Measurements from ENCODE around the gene WIPF1.

WIPF1 gene

DNA sequence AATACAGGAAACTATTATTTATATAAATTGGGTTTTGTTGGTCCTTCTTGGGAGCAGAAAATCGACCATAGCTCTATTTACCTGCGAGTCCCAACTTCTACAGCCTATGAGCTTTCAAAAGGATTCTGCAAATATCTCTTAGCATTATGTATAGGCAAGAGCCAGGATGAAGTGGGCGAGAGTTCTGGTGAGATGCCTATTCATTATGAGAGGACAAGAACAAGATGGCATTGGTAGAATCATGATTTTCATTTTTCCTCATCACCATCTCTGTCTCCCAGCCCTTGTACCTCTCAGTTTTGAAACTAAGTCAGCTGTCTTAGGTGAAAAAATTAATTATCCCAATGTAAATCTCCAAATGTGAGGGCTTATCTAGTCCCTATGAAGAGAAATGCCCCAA is 25.0 kb downstream of the WIPF1 start:
- Histone ChIP-seq H3K27me3 (ENCODE audit: insufficient read depth, insufficient read length) (no peaks in the 10 kb centered on the region), H3K4me3 (ENCODE audit: insufficient read length, low read depth) (no peak overlapping the region), H3K4me1 (ENCODE audit: insufficient read depth, insufficient read length) (no peaks in the 10 kb centered on the region), H3K36me3 (ENCODE audit: insufficient read depth, insufficient read length, low read length) (peaks cover 29% of the 10 kb centered on the region), H3K9me3 (ENCODE audit: insufficient read depth, low read length) (no peaks in the 10 kb centered on the region), H3K9ac (ENCODE audit: insufficient read length, low read depth) (no peak overlapping the region)
- TF ChIP-seq SUZ12 (IDR thresholded peaks at IDR 0.05; ENCODE audit: extremely low read depth, insufficient read depth, insufficient read length) = no peak
- no peak for TF ChIP-seq ZNF274 (IDR thresholded peaks at IDR 0.05; ENCODE audit: low read depth, low read length)
- no peak for TF ChIP-seq YY1 (IDR thresholded peaks at IDR 0.05; ENCODE audit: insufficient read depth, insufficient read length)
- DNase-seq (ENCODE audit: low read depth, low spot score) = no peak

GRCh38 chr2:174571669-174572323 is 25.8 kb downstream of the WIPF1 start:
- Histone ChIP-seq H3K9me3 (ENCODE audit: insufficient read depth, low read length) (no peaks in the 10 kb centered on the region), H3K27me3 (ENCODE audit: insufficient read depth, insufficient read length) (no peaks in the 10 kb centered on the region), H3K4me3 (ENCODE audit: insufficient read length, low read depth) (no peak overlapping the region), H3K4me1 (ENCODE audit: insufficient read depth, insufficient read length) (no peaks in the 10 kb centered on the region), H3K36me3 (ENCODE audit: insufficient read depth, insufficient read length, low read length) (peaks cover 36% of the 10 kb centered on the region), H3K9ac (ENCODE audit: insufficient read length, low read depth) (no peak overlapping the region)
- DNase-seq (ENCODE audit: low read depth, low spot score) = no peak
- TF ChIP-seq ZNF274 (IDR thresholded peaks at IDR 0.05; ENCODE audit: low read depth, low read length) (no peak), SUZ12 (IDR thresholded peaks at IDR 0.05; ENCODE audit: extremely low read depth, insufficient read depth, insufficient read length) (no peak), YY1 (IDR thresholded peaks at IDR 0.05; ENCODE audit: insufficient read depth, insufficient read length) (no peak)

DNA sequence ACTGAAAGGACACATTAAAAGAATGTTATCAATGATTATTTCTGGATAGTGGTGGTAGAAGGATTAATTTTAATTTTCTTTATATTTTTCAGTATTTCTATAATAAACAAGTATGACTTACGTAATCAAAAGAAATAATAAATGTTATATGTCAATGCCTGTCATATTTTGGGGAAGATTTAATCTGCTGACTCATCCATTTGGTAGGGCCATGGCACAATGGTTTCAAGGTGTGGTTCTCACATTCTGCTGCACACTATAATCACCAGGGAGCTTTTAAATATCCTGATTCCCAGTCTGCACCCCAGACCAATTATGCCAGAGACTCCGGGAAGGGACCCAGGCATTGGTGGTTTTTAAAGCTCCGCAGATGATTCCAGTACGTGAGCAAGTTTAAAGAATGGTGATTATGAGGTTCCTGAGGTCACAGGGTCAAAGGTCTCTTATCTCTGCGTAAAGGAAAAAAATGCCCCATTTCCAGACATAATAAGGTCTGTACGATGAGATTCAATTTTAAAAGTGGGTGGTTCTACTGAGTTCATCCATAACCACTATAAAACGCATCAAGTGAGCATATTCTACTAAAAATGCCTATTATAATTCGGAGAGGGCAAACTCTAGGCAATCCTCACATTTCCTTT is 27.2 kb downstream of the WIPF1 start:
- Histone ChIP-seq H3K4me1 (ENCODE audit: insufficient read depth, insufficient read length) (no peaks in the 10 kb centered on the region), H3K4me3 (ENCODE audit: insufficient read length, low read depth) (no peak overlapping the region), H3K9me3 (ENCODE audit: insufficient read depth, low read length) (no peaks in the 10 kb centered on the region), H3K9ac (ENCODE audit: insufficient read length, low read depth) (no peak overlapping the region), H3K36me3 (ENCODE audit: insufficient read depth, insufficient read length, low read length) (peaks cover 39% of the 10 kb centered on the region), H3K27me3 (ENCODE audit: insufficient read depth, insufficient read length) (no peaks in the 10 kb centered on the region)
- DNase-seq (ENCODE audit: low read depth, low spot score) = no peak
- TF ChIP-seq ZNF274 (IDR thresholded peaks at IDR 0.05; ENCODE audit: low read depth, low read length) = no peak
- no peak for TF ChIP-seq YY1 (IDR thresholded peaks at IDR 0.05; ENCODE audit: insufficient read depth, insufficient read length)

DNA sequence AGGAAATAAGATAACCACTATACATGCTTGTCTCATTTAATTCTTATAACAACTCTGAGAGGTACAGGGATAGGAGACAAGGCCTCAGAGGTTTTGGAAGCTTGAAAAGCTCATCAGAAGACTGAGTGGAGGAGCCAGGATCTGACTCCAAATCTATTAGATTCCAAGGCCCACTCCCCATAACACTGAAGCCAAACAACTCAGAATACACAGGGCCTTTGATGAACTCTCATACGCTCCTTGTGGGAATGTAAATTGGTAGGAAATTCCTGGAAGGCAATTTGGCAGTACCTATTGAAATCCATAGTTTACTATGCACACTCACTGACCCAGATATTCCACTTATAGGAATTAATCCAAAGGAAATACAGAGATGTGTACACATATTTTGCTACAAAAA is 27.9 kb downstream of the WIPF1 start:
- Histone ChIP-seq H3K9me3 (ENCODE audit: insufficient read depth, low read length) (no peaks in the 10 kb centered on the region), H3K4me1 (ENCODE audit: insufficient read depth, insufficient read length) (no peaks in the 10 kb centered on the region), H3K9ac (ENCODE audit: insufficient read length, low read depth) (no peak overlapping the region), H3K27me3 (ENCODE audit: insufficient read depth, insufficient read length) (no peaks in the 10 kb centered on the region), H3K36me3 (ENCODE audit: insufficient read depth, insufficient read length, low read length) (peaks cover 39% of the 10 kb centered on the region), H3K4me3 (ENCODE audit: insufficient read length, low read depth) (no peak overlapping the region)
- TF ChIP-seq SUZ12 (IDR thresholded peaks at IDR 0.05; ENCODE audit: extremely low read depth, insufficient read depth, insufficient read length) (no peak), ZNF274 (IDR thresholded peaks at IDR 0.05; ENCODE audit: low read depth, low read length) (no peak), YY1 (IDR thresholded peaks at IDR 0.05; ENCODE audit: insufficient read depth, insufficient read length) (no peak)
- DNase-seq (ENCODE audit: low read depth, low spot score) = no peak

GRCh38 chr2:174568425-174568824 is 29.2 kb downstream of the WIPF1 start:
- no peaks in the 10 kb centered on the region for H3K27me3 ChIP-seq (ENCODE audit: insufficient read depth, insufficient read length)
- H3K9ac ChIP-seq (ENCODE audit: insufficient read length, low read depth) = no peak overlapping the region
- no peaks in the 10 kb centered on the region for H3K9me3 ChIP-seq (ENCODE audit: insufficient read depth, low read length)
- no peaks in the 10 kb centered on the region for H3K4me1 ChIP-seq (ENCODE audit: insufficient read depth, insufficient read length)
- TF ChIP-seq SUZ12 (IDR thresholded peaks at IDR 0.05; ENCODE audit: extremely low read depth, insufficient read depth, insufficient read length) = no peak
- TF ChIP-seq YY1 (IDR thresholded peaks at IDR 0.05; ENCODE audit: insufficient read depth, insufficient read length) = no peak
- TF ChIP-seq ZNF274 (IDR thresholded peaks at IDR 0.05; ENCODE audit: low read depth, low read length) = no peak
- no peak overlapping the region for H3K4me3 ChIP-seq (ENCODE audit: insufficient read length, low read depth)
- peaks cover 37% of the 10 kb centered on the region for H3K36me3 ChIP-seq (ENCODE audit: insufficient read depth, insufficient read length, low read length)
- DNase-seq (ENCODE audit: low read depth, low spot score) = no peak

DNA sequence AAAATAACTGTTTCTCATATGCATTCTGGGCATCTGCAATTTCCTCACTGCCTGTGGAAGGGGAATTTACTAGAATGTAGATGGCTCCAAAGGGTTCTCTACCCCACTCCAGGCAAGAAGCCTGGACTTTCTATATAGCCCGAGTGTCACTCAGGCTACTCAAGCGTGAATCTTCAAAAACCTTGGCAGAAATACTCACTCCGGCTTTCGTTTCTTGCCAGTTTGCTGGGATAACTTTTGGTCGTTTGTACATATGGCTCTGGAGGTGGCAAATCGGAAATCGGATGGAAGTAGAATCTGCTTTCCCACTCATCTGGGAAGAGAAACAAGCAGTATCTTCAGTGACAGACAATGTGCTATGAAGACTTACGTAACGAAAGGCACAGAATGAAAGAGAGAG is 30.7 kb downstream of the WIPF1 start:
- Histone ChIP-seq H3K27me3 (ENCODE audit: insufficient read depth, insufficient read length) (no peaks in the 10 kb centered on the region), H3K9ac (ENCODE audit: insufficient read length, low read depth) (no peak overlapping the region), H3K4me1 (ENCODE audit: insufficient read depth, insufficient read length) (peaks cover 3% of the 10 kb centered on the region), H3K4me3 (ENCODE audit: insufficient read length, low read depth) (no peak overlapping the region), H3K36me3 (ENCODE audit: insufficient read depth, insufficient read length, low read length) (peaks cover 34% of the 10 kb centered on the region), H3K9me3 (ENCODE audit: insufficient read depth, low read length) (no peaks in the 10 kb centered on the region)
- TF ChIP-seq YY1 (IDR thresholded peaks at IDR 0.05; ENCODE audit: insufficient read depth, insufficient read length) (no peak), SUZ12 (IDR thresholded peaks at IDR 0.05; ENCODE audit: extremely low read depth, insufficient read depth, insufficient read length) (no peak), ZNF274 (IDR thresholded peaks at IDR 0.05; ENCODE audit: low read depth, low read length) (no peak)
- no peak for DNase-seq (ENCODE audit: low read depth, low spot score)

DNA sequence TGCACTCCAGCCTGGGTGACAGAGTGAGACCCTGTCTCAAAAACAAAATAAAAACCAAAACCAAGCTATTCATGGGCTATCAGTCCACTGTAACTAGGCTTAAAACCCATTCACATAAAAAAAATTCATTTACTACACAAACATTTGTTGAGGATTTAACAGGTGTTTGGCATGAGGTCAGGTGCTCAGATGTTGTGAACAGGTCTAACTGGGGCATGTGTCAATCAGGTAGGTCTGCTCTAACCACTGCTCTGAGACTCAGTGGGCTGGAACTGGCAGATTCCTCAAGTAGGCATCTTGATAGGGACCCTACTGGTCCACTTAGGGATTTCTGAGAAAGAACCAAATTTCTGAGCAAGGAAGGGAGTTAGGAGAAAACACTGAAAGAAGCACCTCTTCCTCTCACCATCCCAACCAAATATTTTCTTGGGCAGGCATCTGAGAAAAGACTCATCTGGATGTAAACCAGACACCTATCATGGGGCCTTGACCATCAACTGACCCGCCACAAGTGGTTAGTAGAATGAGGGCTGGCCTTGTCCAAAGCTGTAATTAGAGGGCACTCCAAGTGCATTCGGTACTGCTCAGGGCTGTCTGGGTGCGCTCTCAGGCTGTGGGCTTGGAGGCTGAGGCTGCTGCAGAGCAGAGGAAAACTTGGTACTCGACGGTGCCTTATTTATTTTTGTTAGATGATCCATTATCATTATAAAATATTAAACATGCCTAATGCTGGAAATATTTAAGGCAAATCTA is 33.9 kb downstream of the WIPF1 start:
- no peak overlapping the region for H3K9ac ChIP-seq (ENCODE audit: insufficient read length, low read depth)
- H3K36me3 ChIP-seq (ENCODE audit: insufficient read depth, insufficient read length, low read length) = peaks cover 18% of the 10 kb centered on the region
- H3K4me1 ChIP-seq (ENCODE audit: insufficient read depth, insufficient read length) = peaks cover 3% of the 10 kb centered on the region
- TF ChIP-seq ZNF274 (IDR thresholded peaks at IDR 0.05; ENCODE audit: low read depth, low read length) (no peak), SUZ12 (IDR thresholded peaks at IDR 0.05; ENCODE audit: extremely low read depth, insufficient read depth, insufficient read length) (no peak), YY1 (IDR thresholded peaks at IDR 0.05; ENCODE audit: insufficient read depth, insufficient read length) (no peak)
- H3K9me3 ChIP-seq (ENCODE audit: insufficient read depth, low read length) = no peaks in the 10 kb centered on the region
- H3K27me3 ChIP-seq (ENCODE audit: insufficient read depth, insufficient read length) = no peaks in the 10 kb centered on the region
- no peak overlapping the region for H3K4me3 ChIP-seq (ENCODE audit: insufficient read length, low read depth)
- no peak for DNase-seq (ENCODE audit: low read depth, low spot score)

All from NT2/D1 (cell line).